Cerebellar nuclear complex (tissue), 1 donor: ENCODE results near the gene FAT1.
A peak's percentile ranks its signal among the peaks of the same experiment; 100 is the strongest.

ENCODE experiments used
- DNase-seq, 2 experiments: peaks; one replicate each; lab custom pipeline; 2025; lab: John Stamatoyannopoulos, UW

The FAT1 gene

DNA sequence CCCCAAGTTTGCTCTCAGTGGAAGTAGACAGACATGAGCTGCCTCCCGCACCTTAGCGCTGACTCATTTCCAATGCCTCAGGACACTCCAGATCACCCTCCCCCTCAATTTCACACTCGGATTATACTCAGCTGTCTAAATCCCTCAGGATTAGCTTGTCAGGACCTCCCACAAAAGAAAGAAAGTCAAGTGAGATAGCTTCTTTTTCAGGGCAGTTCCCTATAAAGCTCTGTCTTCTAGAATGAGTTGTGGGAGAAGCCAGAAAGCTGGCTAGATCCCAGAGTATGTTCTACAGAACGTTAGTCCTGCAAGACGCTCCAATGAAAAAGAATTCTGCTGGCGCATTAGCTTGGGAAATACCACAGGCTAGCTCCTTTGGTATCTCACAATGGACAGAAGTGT, 117.1 kb downstream of the FAT1 start:
- DNase-seq = no peak

DNA sequence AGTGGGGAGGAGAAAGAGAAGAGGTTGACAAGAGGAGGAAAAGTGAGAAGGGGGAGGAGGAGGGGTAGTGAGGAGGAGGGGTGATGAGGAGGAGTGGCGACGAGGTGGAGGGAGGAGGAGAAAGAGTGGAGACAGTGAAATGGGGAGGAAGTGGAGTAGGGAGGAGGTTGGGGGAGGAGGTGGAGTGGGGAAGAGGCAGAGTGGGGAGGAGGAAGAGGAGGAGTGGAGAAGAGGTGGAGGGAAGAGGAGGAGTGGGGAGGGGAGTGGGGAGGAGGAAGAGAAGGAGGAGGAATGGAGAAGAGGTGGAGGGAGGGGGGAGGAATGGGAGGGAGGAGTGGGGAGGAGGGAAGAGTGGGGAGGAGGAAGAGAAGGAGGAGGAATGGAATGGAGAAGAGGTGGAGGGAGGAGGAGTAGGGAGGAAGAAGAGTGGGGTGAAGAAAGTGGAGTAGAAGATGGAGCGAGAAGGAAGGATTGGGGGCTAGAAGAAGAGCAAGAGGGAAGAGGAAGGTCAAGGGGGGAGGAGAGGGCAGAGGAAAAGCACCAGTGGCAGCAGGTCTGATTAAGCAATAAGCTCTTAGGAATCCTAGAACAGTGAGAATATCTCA, 118.3 kb downstream of the FAT1 start:
- no peak for DNase-seq

DNA sequence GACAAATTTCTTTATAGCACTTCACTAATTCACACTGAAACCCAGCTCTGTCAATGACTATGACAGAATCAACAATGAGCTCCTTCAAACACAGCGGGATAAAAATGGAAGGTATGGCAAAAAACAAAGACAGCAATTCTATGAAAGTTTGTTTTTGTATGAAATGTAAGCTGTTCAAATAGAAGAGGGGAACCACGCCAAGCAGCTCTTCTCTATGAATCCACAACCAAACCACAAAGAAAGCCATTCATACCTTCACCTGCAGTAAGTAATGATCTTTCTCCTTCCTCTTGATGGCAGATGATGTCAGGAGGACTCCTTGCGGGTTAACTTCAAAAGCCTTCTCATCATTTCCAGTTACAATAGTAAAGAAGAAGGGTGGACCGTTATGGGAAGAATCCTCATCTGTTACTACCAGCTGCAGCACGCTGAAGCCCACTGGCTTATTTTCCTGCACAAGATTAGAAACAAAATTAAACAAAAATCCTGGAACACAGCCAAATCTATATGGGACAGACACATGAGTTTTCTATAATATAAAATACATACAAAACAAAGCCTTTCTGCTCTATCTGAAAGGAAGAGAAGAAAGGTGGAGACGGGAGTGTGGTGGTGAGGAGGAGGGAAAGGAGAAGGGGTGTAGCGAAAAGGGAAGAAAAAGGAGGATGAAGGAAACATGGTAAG, 119.4 kb downstream of the FAT1 start:
- no peak for DNase-seq

DNA sequence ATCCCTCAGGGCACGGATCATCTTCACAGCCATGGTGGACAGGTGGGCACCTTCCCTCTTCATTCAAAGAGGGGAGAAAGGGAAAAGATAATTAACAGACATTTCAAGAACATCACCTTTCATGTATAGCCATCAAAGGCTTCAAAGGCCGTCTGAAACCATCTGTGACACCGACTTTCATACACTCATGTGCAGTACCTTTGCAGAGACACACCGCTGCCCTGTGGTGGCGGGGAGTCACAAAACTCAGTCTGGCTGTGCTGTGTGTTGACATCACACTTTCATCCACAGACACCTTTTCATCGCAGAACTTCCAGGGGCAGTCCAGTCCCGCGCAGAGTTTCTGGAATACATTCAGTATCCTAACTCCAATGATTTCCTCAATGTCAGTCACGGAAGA, 120.7 kb downstream of the FAT1 start:
- no peak for DNase-seq

DNA sequence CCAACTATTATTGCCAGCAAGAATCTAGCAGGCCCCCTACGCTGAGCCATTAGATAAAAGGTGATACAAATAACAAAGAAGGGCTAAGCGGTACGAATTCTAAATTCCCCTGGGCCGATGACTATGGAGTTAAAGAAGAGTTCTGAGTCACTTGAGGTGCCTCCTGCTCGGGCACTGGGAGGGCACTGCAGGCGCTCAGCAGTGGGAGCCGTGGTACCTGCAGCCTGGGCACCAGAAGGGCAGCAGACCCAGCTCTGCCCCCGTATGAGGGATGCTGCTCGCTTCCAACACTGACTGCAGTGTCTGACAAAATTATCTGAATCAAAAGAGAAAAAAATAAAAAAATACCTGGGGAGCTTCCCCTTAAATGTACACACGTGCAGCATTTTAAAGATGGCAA, 124.2 kb downstream of the FAT1 start:
- DNase-seq = no peak

DNA sequence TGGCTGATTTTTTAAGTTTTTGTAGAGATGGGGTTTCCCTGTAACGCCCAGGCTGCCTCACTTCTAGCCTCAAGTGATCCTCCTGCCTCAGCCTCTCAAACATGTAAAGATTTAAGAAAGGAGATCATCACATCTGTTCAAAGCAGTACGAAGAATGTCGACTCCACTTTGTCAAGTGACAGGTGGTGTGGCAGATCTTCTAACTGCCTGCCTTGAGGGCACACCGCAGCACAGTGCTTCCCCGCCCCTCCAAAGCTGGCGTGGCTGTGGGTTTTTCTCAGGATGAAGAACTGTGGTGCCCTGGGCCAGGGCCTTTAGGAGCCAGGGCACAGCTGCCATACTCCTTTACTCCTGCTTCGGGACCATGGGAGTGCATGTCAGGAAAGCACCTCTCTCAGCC, 125.0 kb downstream of the FAT1 start:
- DNase-seq = no peak

DNA sequence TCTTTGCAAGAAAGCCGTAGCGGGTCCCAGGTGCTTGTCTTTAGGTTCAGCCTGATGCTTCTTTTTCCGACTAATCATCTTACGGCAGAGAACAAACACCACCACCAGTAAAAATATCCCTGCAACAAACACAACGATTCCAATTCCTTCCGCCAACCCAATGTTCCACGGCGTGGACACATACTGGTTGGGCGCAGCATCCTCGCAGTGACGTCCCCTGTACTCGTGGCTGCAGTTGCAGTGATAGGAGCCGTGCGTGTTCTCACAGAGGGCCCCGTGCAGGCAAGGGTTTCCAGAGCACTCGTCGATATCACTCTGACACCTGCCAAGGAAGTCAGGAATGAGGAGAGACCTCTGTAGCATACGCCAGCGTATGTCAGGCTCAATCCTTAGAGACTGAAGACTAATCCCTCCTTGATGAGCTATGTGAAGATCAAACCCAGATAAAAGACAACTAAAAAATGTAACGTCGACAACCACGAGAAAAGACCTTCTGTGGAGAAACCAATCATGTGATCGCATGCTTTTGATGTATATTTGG, 126.7 kb downstream of the FAT1 start:
- DNase-seq = no peak

DNA sequence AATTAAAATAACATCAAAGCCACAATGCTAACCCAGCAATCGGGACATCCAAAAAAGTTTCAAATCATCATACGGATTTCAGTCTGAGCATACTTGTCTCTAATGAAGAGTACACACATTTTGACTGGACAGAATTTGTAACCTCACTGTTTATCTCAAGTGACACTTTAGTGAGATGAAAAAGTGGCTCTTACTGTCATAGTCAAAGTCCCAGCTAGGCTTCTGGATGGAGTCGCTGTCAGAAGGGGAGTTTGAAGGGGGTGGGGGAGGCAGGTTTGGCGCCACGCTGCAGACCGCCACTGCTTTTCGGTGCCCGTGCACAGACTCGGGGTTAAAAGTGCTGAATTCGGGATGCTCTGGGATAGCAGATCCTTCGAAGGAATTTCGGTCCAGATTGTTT, 127.3 kb downstream of the FAT1 start:
- DNase-seq = no peak

DNA sequence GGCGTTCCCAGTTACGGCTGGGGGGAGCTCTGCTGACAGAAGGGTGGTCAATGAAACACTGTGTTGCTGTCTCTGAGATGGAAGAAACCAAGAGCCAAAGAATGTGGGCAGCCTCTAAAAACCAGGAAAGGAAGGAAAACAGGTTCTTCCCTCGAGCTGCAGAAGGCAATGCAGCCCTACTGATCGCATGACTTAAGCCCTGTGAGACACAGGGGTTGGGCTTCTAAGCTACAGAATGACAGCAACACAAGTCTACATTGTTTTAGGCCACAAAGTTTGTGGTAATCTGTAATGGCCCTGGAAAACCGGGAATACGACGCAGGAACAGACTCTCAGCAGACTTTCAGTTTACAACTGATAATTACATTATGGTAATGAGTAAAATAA, 130.1 kb downstream of the FAT1 start:
- DNase-seq = no peak

DNA sequence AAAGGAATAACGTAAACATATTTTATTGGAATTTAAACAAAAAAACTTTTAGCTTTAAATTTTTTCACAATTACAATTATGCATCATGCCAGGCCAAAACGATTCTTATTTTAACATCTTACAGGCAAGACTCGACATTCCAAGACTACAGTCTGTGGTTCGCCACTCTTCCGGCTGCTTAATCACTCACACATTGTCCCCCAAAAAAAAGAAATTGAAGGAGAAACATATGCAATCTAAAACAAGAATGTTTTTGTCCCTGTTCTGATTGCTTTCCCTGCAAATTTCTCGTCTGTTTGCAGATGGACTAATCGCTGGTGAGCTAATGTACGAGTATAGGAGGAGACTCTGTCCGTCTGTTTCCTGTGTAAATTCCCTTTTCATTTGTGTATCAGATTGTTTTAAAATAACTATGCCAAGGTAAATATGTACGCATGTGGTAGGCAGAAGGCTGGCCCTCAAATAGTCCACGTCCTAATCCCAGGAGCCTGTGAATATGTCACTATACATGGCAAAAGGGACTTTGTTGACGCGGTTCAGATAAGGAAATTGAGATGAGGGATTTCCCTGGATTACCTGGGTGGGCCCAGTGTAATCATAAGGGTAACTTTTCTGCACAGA, 130.6 kb downstream of the FAT1 start:
- DNase-seq = no peak

DNA sequence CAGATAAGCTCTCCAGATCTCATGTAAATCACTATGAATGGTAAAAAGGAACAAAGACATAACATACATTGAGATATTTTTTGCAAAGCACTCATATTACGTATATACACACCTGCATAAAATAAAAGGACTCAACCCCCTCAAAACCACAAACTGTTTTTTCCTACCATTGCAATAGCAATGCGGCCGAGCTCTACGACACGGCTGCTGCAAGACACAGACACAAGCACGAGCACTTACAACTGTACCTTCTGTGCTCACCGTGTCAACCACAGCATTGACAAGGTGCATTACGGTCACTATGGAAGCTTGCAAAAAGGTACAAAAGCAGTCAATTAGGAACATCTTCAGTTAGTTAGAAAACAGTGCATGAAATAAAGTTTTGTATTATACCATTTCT, 131.2 kb downstream of the FAT1 start:
- no peak for DNase-seq

DNA sequence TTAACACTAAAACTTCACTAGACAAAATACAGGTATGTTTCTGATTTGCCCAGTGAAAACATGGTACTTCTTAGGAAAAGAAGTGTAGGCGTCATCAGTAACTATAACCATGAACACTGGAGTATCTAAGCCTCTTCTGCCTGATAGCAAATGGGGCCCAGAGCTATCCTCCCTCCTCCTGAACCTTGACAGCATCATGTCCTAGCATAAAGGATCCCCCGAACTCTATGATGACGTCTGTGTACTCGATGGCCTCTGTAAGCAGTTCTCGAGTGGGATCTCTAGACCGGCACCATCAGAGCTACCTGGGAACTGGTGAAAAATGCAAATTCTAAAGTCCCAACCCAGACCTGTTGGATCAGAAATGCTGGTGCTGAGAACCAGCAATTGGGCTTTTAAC, 132.0 kb downstream of the FAT1 start:
- DNase-seq = no peak

DNA sequence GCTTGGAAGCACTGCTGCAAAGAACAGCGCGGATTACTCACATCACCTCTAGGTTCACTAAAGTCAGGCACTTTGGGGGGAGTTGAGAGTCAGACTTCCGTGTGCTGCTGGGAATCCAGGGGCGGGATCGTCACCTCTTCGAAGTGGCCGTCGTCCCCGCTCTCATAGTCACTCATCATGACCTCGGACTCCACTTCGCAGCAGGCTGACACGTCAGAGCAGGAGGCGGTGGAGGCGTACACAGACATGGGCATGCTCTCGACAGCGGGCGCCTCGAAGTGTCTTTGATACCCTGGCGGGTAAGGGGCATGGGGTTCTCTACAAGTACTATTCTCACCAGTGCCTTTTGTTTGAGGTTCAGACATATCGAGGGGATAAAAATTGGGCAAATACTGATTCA, 135.2 kb downstream of the FAT1 start:
- no peak for DNase-seq

DNA sequence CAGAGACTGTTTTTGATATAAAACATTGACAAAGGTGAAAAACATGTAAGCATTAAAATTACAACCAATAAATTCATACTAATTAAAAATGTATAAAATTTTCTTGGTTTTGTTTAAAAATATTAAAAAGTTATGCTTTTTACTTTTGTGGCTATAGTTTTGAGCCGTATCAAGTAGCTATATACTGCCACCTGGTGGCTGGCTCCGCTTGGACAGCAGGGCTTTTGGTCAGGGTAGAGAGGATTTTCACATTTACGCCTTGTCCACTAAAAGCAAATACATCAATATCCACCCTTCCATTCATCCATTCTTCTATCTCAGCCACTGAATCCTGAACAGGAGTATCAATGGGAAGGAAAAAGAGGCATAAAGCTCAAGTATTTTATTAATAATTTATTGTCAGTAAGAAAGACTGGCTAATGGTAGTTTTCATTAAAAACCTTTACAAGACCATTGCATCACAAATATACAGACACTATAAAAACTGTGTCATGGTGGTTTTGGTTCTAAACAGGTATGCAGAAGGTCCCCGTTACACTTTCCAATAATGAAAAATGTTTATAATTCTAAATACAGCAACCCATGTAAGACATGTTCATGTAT, 136.1 kb downstream of the FAT1 start:
- peak in 1 of 2 experiments; percentile 13 for DNase-seq

DNA sequence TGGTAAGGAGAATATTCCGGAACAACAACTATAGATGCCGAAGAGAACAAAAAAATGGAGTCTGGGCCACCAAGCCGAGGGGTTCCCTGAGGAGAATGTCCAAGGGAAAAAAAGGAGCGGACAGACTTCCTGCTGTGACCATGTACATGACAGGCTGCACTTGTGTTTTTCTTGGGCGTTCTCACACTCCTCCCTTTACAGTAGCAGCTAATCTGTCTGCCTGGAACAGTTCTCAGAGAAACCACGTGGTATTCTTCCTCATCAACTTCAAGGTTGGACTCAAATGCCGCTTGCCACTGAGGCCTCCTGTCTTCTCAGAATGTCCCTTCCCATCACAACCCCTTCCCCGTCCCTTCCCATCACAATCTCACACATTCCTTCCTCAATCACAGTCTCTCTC, 137.5 kb downstream of the FAT1 start:
- DNase-seq = no peak

DNA sequence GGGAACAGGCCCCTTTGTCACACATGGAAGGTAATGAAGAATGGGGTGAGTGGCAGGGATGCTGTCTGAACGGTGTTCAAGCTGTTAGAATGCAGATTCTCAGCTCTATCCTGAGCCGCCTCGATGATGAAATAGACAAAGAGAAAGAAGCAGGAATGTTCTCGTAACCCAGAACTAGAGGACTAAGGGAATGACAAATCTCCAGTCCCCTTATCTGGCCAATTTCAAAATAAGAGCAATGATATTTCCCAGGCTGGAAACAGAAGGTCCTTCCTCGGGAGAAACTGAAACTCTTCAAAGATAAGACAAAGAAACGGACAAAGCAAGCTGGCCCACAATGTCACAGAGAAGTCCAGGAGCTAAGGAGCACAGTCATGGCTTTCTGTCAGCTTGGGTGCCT, 138.7 kb downstream of the FAT1 start:
- no peak for DNase-seq

DNA sequence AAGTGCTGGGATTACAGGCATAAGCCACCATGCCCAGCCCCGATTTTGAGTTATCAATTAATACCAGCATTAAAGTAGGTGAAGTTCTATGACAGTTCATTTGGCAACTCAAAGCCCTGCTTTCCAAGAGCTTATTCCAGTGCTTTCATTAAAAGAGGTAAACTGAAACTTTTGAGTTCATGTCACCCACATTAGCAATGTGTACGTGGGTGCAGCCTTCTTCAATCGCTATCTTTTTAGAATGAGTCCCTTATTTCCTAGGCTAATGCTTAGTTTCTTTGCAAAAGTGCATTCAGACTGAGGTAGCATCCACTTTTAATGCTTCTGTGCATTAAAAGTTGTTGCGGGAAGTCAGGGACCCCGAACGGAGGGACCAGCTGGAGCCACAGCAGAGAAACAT, 142.2 kb downstream of the FAT1 start:
- no peak for DNase-seq

DNA sequence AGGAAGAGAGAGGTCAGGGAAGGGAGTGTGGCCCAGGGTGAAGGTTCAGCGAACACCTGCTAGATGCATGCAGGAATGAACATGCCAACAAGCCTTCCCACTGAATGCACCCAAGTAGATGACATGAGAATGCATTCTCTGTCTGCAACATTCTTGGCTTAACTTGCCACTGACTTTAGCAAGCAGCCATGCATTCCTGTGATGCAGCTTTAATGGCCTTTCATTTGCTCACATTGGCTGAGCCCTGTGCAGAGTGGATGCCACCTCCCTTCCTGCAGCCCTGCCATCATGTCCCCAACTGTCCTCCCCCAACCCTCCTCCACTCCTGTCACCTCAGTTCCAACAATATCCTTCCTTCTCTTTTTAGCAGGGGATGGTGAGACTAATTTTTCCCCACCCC, 143.0 kb downstream of the FAT1 start:
- no peak for DNase-seq

DNA sequence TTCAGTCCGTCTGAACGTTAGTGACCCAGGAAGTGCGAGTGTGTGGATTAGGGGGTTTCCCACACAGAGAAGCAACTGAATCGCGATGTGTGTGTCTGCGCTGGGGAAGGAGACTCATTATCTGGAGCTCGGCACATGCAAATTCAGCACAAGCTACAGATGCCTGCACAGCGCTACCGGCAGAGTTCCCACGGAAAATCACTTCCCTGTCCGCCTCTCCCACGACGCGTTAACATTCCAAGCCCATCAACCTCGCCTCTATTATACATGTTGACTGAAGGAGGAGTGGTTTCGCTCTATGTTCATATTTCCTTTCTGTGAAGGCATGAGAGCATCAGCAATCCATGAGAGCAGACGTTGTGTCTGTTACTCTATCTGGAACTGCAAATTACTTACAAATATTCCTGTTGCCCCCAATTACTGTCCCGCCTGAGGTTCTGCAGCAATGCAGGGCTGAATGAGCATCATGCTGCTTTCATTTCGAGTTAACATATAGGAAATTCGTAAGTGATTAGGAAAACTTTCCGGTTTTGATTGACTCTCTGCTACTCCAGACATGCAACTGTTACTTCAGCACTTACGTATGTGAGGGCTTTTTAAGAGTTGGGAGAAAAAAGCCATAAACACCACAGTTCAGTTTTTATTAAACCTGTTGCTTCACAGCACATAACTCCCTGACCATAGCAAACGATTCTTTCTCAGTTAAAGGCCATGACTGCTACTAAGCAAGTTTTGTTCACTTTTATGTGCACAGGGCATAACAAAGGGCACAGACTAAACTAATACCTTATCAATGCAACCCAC, 153.3 kb downstream of the FAT1 start:
- DNase-seq = no peak

DNA sequence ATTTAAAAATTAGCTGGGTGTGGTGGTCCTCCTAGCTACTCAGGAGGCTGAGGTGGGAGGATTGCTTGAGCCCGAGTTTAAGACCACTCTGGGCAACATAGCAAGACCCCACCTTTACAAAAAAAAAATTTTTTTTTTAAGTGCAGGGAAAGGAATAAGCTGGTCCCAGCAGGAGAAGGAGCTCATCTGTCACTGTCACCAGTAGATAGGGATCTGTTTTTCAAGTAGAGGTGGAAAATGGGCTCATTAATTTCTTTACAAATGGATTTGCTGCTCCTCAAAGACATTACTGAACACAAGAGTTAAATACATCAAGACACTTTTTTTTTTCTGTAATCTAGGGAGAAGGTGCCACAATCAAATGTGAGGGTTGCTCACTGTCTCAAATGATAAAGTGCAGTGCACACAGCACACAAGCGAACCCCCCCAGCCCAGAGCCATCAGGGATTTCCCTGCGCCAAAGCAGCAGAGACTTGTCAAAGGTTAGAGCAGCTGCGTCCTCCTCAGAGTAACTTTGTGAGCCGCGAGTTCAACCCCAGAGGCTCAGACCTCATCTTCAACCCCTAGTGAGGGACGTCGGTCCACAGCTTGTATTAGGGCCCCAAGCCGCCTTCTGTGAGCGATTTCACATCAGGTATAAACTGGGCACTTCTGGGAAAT, 154.0 kb downstream of the FAT1 start:
- no peak for DNase-seq

DNA sequence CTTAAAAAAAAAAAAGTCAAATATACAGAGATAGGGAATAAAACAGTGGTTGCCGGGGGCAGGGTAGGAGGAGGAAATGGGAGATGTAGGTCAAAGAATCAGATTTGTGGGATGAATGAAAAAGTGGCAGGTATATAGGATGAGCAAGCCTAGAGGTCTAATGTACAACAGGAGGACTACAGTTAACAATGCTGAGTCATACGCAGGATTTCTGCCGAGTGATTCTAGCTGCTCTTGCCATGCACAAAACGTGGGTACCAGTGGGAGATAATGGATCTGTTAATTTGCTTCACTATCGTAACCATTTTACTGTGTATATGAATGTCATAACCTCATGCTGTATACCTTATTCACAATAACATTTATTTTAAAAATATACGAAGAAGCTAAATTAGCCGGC, 157.6 kb downstream of the FAT1 start:
- no peak for DNase-seq

DNA sequence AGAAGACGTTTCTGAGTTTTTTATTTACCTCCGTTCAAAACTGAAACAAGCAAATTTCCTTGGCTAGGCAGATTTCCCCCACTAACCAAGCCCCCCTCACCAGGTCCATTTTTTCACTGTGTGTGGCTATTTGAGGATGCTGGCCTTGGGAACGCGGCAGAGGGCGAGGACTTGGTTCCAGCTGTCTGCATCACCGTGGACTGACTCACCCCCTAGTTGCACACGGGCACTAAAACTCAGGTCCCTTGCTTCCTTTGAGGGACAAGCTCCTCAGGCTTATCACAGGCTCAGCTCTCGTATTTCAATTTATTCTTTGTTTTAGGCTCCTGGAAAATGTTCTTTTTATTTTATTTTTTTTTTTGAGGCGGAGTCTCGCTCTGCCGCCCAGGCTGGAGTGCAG, 159.9 kb downstream of the FAT1 start:
- no peak for DNase-seq
